Activated gamma-delta T cell treated with Interleukin-2 at 50 U/mL for 16 hours (primary cell): ENCODE measurements around the gene ZDHHC8.

Experiments
- DNase-seq: peaks from one replicate; pipeline ENCODE4 v3.0.0-alpha.2; 2020

ZDHHC8 gene

GRCh38 chr22:20130731-20131596, 640 bp upstream of the ZDHHC8 start:
- peak; percentile 79 for DNase-seq

- no peak for DNase-seq
Observed at GRCh38 chr22:20131859-20132685, 468 bp downstream of the ZDHHC8 start.

- no peak for DNase-seq
Observed at GRCh38 chr22:20132686-20133246, 1.2 kb downstream of the ZDHHC8 start.

- DNase-seq: no peak
Observed at GRCh38 chr22:20133930-20134549, 2.4 kb downstream of the ZDHHC8 start.

GRCh38 chr22:20135265-20135664, 3.7 kb downstream of the ZDHHC8 start:
- no peak for DNase-seq

GRCh38 chr22:20135806-20136602, 4.4 kb downstream of the ZDHHC8 start:
- DNase-seq: no peak

GRCh38 chr22:20136603-20136873, 4.9 kb downstream of the ZDHHC8 start:
- DNase-seq: no peak

- no peak for DNase-seq
Observed at GRCh38 chr22:20137113-20137512, 5.5 kb downstream of the ZDHHC8 start.

GRCh38 chr22:20137671-20138416, 6.2 kb downstream of the ZDHHC8 start:
- no peak for DNase-seq

GRCh38 chr22:20138417-20138738, 6.8 kb downstream of the ZDHHC8 start:
- no peak for DNase-seq

GRCh38 chr22:20138868-20139267, 7.3 kb downstream of the ZDHHC8 start:
- no peak for DNase-seq

GRCh38 chr22:20139391-20140106, 7.9 kb downstream of the ZDHHC8 start:
- no peak for DNase-seq

GRCh38 chr22:20140107-20140445, 8.5 kb downstream of the ZDHHC8 start:
- no peak for DNase-seq

- DNase-seq: no peak
Observed at GRCh38 chr22:20140521-20140964, 8.9 kb downstream of the ZDHHC8 start.

- DNase-seq: no peak
Observed at GRCh38 chr22:20141186-20142077, 9.8 kb downstream of the ZDHHC8 start.

GRCh38 chr22:20142711-20143621, 11.4 kb downstream of the ZDHHC8 start:
- DNase-seq: no peak

GRCh38 chr22:20143883-20144665, 12.5 kb downstream of the ZDHHC8 start:
- DNase-seq: no peak

- DNase-seq: no peak
Observed at GRCh38 chr22:20145206-20145831, 13.7 kb downstream of the ZDHHC8 start.
